MCF 10A (cell line): ENCODE results near the gene HK3. TPM values are rescaled to one million over a fixed set of nuclear protein-coding genes. Genes with fewer than 3 reads are reported as not detected.

Experiments
- BruUV-seq: library from RNA; stranded (reverse); fragments of 400-500 nt; replicated peaks from 2 replicates; lab custom pipeline; 2021; lab: Mats Ljungman, UMichigan
- CTCF ChIA-PET: fragments of 300-600 bp; sonication (Branson Sonifier 250); formaldehyde crosslinking; extraction: SDS; loops from one replicate; lab custom pipeline; 2021; ENCODE audit warnings: antibody characterized with exemption, inconsistent platforms; lab: Yijun Ruan, JAX
- POLR2A ChIA-PET: fragments of 300-600, 350-650 bp; sonication (Branson Sonifier 250); formaldehyde crosslinking; extraction: SDS; loops from one replicate; lab custom pipeline; 2020; ENCODE audit warnings: antibody characterized with exemption, inconsistent platforms; lab: Yijun Ruan, JAX
- DNase-seq: peaks from one replicate; pipeline ENCODE4 v3.0.0-alpha.2; 2018; ENCODE audit not compliant: unreplicated experiment
- H3K27ac Mint-ChIP-seq: one replicate; pipeline ENCODE4 v1.8.0; 2022; ENCODE audit warnings: mild to moderate bottlenecking, low read depth, mixed read lengths; ENCODE audit not compliant: unreplicated experiment
- H3K27me3 Mint-ChIP-seq: one replicate; pipeline ENCODE4 v1.8.0; 2022; ENCODE audit warnings: mixed read lengths; ENCODE audit not compliant: insufficient read depth, unreplicated experiment
- H3K36me3 Mint-ChIP-seq: one replicate; pipeline ENCODE4 v1.8.0; 2022; ENCODE audit warnings: mild to moderate bottlenecking, moderate library complexity, mixed read lengths; ENCODE audit not compliant: insufficient read depth, unreplicated experiment
- H3K4me1 Mint-ChIP-seq: one replicate; pipeline ENCODE4 v1.8.0; 2022; ENCODE audit warnings: mixed read lengths; ENCODE audit not compliant: insufficient read depth, unreplicated experiment
- H3K4me3 Mint-ChIP-seq: one replicate; pipeline ENCODE4 v1.8.0; 2022; ENCODE audit warnings: mild to moderate bottlenecking, moderate library complexity, mixed read lengths; ENCODE audit not compliant: unreplicated experiment
- H3K9me3 Mint-ChIP-seq: one replicate; pipeline ENCODE4 v1.8.0; 2022; ENCODE audit warnings: mixed read lengths; ENCODE audit not compliant: unreplicated experiment
- CTCF ChIP-seq: fragments of 200-600 bp; IDR thresholded peaks from one replicate; pipeline ENCODE4 v1.8.0; 2022; ENCODE audit warnings: antibody characterized with exemption, mild to moderate bottlenecking; ENCODE audit not compliant: unreplicated experiment
- intact Hi-C: fragments of 100-400 bp; cut with micrococcal nuclease; formaldehyde crosslinking; loops from 2 replicates; pipeline ENCODE4 v1.14.1; 2022
- total RNA-seq: library from RNA; stranded (reverse); gene quantifications from 2 replicates; pipeline ENCODE4 v1.2.3, GENCODE V29; 2022

Gene HK3
- total RNA-seq, 1 experiment from 2014 or later, result not detected

- no peak for TF ChIP-seq CTCF
- Mint-ChIP-seq H3K4me1 (no peaks in the 10 kb centered on the region), H3K27ac (no peak overlapping the region), H3K36me3 (no peaks in the 10 kb centered on the region), H3K4me3 (no peak overlapping the region), H3K9me3 (no peaks in the 10 kb centered on the region), H3K27me3 (peaks cover 65% of the 10 kb centered on the region)
- BruUV-seq, result no TSS peak
- intact Hi-C loops, result no loop called here
- POLR2A ChIA-PET, result interaction anchor here (0.6 kb wide), 1 partner anchor 28 kb away, joined by 3 read pairs; no protein-coding TSS in a partner anchor
- DNase-seq, result no peak
- CTCF ChIA-PET, result interaction anchor here (0.7 kb wide), 1 partner anchor 9 kb away, joined by 3 read pairs; no protein-coding TSS in a partner anchor
These were observed 35.9 kb downstream of the HK3 start for GRCh38 chr5:176863041-176863764.

GRCh38 chr5:176862330-176862995 is 36.7 kb downstream of the HK3 start:
- Mint-ChIP-seq H3K9me3 (no peaks in the 10 kb centered on the region), H3K4me1 (no peaks in the 10 kb centered on the region), H3K4me3 (no peak overlapping the region), H3K36me3 (no peaks in the 10 kb centered on the region), H3K27me3 (peaks cover 69% of the 10 kb centered on the region), H3K27ac (no peak overlapping the region)
- ChIA-PET POLR2A (interaction anchor here (0.6 kb wide), 1 partner anchor 27 kb away, joined by 3 read pairs; no protein-coding TSS in a partner anchor), CTCF (interaction anchor here (0.7 kb wide), 1 partner anchor 8 kb away, joined by 3 read pairs; no protein-coding TSS in a partner anchor)
- intact Hi-C loops, result no loop called here
- DNase-seq, result no peak
- TF ChIP-seq CTCF, result no peak
- no TSS peak for BruUV-seq

- Mint-ChIP-seq H3K4me1 (no peaks in the 10 kb centered on the region), H3K9me3 (no peaks in the 10 kb centered on the region), H3K4me3 (no peak overlapping the region), H3K27ac (no peak overlapping the region), H3K36me3 (no peaks in the 10 kb centered on the region), H3K27me3 (peaks cover 68% of the 10 kb centered on the region)
- ChIA-PET CTCF (interaction anchor here (0.5 kb wide), 1 partner anchor 306 kb away, joined by 4 read pairs; no protein-coding TSS in a partner anchor), POLR2A (no interaction called here)
- no peak for TF ChIP-seq CTCF
- no peak for DNase-seq
- intact Hi-C loops, result no loop called here
- no TSS peak for BruUV-seq
These were observed 37.9 kb downstream of the HK3 start for GRCh38 chr5:176861276-176861675.

- ChIA-PET POLR2A (no interaction called here), CTCF (interaction anchor here (1.3 kb wide), 1 partner anchor 200 kb away, joined by 5 read pairs; no protein-coding TSS in a partner anchor)
- H3K4me3 Mint-ChIP-seq, result no peak overlapping the region
- H3K27ac Mint-ChIP-seq, result no peak overlapping the region
- no TSS peak for BruUV-seq
- H3K9me3 Mint-ChIP-seq, result no peaks in the 10 kb centered on the region
- no peaks in the 10 kb centered on the region for H3K36me3 Mint-ChIP-seq
- peaks cover 59% of the 10 kb centered on the region for H3K27me3 Mint-ChIP-seq
- intact Hi-C loops, result no loop called here
- no peak for TF ChIP-seq CTCF
- H3K4me1 Mint-ChIP-seq, result no peaks in the 10 kb centered on the region
- no peak for DNase-seq
These were observed 38.8 kb downstream of the HK3 start for GRCh38 chr5:176860381-176860780.
